DOHH2 (cell line): ENCODE data around the gene CEBPZ.

Source experiments
- EZH2phosphoT487 ChIP-seq: fragments of 200-600 bp; sonication (generic); IDR thresholded peaks from 2 replicates; pipeline ENCODE4 v1.6.1; 2017; ENCODE audit warnings: borderline replicate concordance, mild to moderate bottlenecking, antibody characterized with exemption, low read length, moderate library complexity, mixed read lengths
- TF ChIP-seq, protein P1 (sequence below): fragments of 200-600 bp; sonication (generic); IDR thresholded peaks from one replicate; pipeline ENCODE4 v1.5.1; 2014; ENCODE audit warnings: antibody characterized with exemption, mild to moderate bottlenecking, low read depth, low read length; ENCODE audit not compliant: poor library complexity, severe bottlenecking

DNA sequence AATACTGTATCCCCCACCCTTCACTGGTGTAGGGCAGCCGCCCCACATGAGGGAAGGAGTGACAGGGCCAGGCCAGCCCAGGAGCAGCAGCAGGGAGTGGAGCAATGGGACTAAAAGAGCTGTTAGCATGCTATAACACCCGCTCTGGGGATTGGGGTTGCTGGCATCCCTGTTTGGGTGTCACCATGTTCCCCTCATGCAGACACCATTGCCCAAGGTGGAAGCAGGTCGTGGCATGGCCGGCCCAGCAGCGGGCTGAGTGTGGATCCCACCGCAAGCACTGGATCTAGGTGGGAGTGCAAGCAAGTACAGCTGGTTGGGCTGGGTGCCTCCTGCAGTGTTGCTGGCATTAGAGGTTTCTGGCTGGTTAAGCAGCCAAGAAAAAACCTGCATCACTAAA is 39.6 kb downstream of the CEBPZ start:
- TF ChIP-seq, protein P1, sequence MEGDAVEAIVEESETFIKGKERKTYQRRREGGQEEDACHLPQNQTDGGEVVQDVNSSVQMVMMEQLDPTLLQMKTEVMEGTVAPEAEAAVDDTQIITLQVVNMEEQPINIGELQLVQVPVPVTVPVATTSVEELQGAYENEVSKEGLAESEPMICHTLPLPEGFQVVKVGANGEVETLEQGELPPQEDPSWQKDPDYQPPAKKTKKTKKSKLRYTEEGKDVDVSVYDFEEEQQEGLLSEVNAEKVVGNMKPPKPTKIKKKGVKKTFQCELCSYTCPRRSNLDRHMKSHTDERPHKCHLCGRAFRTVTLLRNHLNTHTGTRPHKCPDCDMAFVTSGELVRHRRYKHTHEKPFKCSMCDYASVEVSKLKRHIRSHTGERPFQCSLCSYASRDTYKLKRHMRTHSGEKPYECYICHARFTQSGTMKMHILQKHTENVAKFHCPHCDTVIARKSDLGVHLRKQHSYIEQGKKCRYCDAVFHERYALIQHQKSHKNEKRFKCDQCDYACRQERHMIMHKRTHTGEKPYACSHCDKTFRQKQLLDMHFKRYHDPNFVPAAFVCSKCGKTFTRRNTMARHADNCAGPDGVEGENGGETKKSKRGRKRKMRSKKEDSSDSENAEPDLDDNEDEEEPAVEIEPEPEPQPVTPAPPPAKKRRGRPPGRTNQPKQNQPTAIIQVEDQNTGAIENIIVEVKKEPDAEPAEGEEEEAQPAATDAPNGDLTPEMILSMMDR: no peak
- TF ChIP-seq EZH2phosphoT487: no peak
